Measurements from ENCODE around the gene CDH4.

DNA sequence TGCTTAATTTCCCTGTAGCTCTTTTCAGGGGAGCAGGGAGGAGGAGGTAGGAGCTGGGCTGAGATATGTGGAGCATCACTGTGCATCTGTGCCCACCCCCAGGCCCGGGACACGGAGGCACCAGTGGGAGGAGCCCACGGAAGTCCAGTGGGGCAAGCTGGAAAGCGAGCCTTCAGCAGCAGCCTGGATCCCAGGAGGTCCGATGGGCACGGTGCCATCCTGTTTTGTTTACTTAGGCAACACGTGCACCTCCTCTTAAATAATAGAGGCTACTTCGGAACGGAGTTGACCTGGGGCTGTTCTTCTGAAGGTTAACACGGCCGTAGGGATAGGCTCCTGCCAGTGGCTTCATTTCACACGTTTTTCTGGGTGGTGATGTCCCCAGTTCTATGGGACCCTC is 51.6 kb downstream of the CDH4 start:
- TF ChIP-seq, protein P1, sequence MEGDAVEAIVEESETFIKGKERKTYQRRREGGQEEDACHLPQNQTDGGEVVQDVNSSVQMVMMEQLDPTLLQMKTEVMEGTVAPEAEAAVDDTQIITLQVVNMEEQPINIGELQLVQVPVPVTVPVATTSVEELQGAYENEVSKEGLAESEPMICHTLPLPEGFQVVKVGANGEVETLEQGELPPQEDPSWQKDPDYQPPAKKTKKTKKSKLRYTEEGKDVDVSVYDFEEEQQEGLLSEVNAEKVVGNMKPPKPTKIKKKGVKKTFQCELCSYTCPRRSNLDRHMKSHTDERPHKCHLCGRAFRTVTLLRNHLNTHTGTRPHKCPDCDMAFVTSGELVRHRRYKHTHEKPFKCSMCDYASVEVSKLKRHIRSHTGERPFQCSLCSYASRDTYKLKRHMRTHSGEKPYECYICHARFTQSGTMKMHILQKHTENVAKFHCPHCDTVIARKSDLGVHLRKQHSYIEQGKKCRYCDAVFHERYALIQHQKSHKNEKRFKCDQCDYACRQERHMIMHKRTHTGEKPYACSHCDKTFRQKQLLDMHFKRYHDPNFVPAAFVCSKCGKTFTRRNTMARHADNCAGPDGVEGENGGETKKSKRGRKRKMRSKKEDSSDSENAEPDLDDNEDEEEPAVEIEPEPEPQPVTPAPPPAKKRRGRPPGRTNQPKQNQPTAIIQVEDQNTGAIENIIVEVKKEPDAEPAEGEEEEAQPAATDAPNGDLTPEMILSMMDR (IDR thresholded peaks at IDR 0.05; ENCODE audit: insufficient read depth, low read depth, low read length): no peak
- no peak for TF ChIP-seq EZH2 (IDR thresholded peaks at IDR 0.05; ENCODE audit: insufficient read depth, low read length)

Measured in astrocyte (in vitro differentiated cells and primary cell).